ENCODE results near the gene SOAT1. TPM values are rescaled to one million over a fixed set of nuclear protein-coding genes. Genes with fewer than 3 reads are reported as not detected.
A peak's percentile ranks its signal among the peaks of the same experiment; 100 is the strongest.

The SOAT1 gene
- total and polyA plus RNA-seq, 2 of the 8 experiments (the other 6 are each of a cell fraction or from before 2014, with no cell fraction given), result 2.7 to 4.7 TPM

DNA sequence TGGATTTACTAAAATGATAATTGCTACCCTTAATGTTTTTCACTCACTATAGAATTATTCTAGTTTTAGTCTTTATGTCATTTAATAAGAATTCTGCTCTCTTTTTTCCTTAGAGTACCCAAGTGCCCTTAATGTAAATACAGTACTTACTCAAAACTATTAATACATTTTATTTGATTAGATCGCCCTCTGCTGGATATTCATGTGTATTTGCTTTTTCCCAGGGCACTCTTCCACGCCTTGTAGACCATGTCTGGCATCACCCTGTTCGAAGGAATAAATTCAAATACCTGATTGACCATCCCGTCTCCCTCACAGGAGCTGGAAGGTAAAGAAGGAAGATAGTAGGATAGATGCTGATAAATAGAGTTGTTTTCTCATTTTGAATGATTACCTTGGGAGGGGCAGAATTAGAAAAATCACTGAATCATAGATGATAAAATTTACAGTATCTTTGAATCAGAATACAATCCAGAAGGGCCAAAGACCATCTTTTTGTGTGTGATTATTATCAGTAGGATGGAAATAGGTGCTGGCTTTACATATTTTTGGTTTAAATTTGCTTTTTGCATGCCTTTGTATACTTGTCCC lies 76.2 kb downstream of the SOAT1 start:
- TF ChIP-seq TEAD4 (IDR thresholded peaks at IDR 0.05; ENCODE audit: low read depth, low read length) (no peak), RAD21 (IDR thresholded peaks at IDR 0.05 in 1 of 2, conservative IDR thresholded peaks at IDR 0.05 in 1 of 2; ENCODE audit: low read depth in 2 of 2, low read length in 2 of 2) (peak; percentile 76 to 77), EGR1 (IDR thresholded peaks at IDR 0.05; ENCODE audit: borderline replicate concordance, low read depth, low read length) (no peak), CHD1 (IDR thresholded peaks at IDR 0.05; ENCODE audit: low read depth, low read length) (no peak), TBP (IDR thresholded peaks at IDR 0.05; ENCODE audit: low read depth, low read length) (no peak), SP1 (IDR thresholded peaks at IDR 0.05; ENCODE audit: low read depth, low read length) (no peak)
- TF ChIP-seq, protein P1, sequence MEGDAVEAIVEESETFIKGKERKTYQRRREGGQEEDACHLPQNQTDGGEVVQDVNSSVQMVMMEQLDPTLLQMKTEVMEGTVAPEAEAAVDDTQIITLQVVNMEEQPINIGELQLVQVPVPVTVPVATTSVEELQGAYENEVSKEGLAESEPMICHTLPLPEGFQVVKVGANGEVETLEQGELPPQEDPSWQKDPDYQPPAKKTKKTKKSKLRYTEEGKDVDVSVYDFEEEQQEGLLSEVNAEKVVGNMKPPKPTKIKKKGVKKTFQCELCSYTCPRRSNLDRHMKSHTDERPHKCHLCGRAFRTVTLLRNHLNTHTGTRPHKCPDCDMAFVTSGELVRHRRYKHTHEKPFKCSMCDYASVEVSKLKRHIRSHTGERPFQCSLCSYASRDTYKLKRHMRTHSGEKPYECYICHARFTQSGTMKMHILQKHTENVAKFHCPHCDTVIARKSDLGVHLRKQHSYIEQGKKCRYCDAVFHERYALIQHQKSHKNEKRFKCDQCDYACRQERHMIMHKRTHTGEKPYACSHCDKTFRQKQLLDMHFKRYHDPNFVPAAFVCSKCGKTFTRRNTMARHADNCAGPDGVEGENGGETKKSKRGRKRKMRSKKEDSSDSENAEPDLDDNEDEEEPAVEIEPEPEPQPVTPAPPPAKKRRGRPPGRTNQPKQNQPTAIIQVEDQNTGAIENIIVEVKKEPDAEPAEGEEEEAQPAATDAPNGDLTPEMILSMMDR (IDR thresholded peaks at IDR 0.05; ENCODE audit: control extremely low read depth in 1 of 3, insufficient read depth in 1 of 3, low read depth in 1 of 3, low read length in 3 of 3), result peak in 2 of 3 experiments; percentile 46 to 51; a peak in 3 of 4 replicates
- Histone ChIP-seq H3K9ac (replicated peaks in 1 of 4; ENCODE audit: extremely low read depth in 1 of 4, low read depth in 3 of 4, low read length in 3 of 4) (no peak overlapping the region), H3K79me2 (ENCODE audit: control insufficient read depth in 1 of 2, insufficient read depth in 2 of 2, low read length in 2 of 2) (no peaks in the 10 kb centered on the region), H2AFZ (ENCODE audit: low read length) (no peak overlapping the region), H2BK20ac (ENCODE audit: low read length) (no peak overlapping the region), H3K56ac (replicated peaks; ENCODE audit: insufficient read length, low read depth, low read length) (no peak overlapping the region), H4K20me1 (replicated peaks in 1 of 2; ENCODE audit: control insufficient read depth in 1 of 2, insufficient read depth in 2 of 2, low read length in 2 of 2) (no peaks in the 10 kb centered on the region), H4K8ac (ENCODE audit: extremely low read depth, insufficient read depth, low read length) (no peak overlapping the region), H3K14ac (ENCODE audit: insufficient read length) (no peak overlapping the region), H3K18ac (ENCODE audit: extremely low read depth, low read length) (no peak overlapping the region), H2BK15ac (ENCODE audit: low read length) (no peak overlapping the region), H3K27me3 (replicated peaks in 1 of 4; ENCODE audit: control insufficient read depth in 3 of 4, extremely low read depth in 1 of 4, insufficient read depth in 3 of 4, low read length in 3 of 4) (no peaks in the 10 kb centered on the region), H3K4me3 (ENCODE audit: extremely low read depth in 1 of 4, insufficient read depth in 2 of 4, low read depth in 3 of 4, low read length in 4 of 4) (no peak overlapping the region), H3K4me2 (ENCODE audit: insufficient read depth in 1 of 2, low read depth in 2 of 2, low read length in 2 of 2) (no peak overlapping the region), H3K4me1 (replicated peaks in 1 of 4; ENCODE audit: control insufficient read depth in 3 of 4, insufficient read depth in 4 of 4, low read length in 3 of 4) (no peaks in the 10 kb centered on the region), H3K36me3 (ENCODE audit: control insufficient read depth in 2 of 4, insufficient read depth in 4 of 4, low read length in 3 of 4) (no peaks in the 10 kb centered on the region), H4K5ac (ENCODE audit: insufficient read length, low read depth, low read length) (no peak overlapping the region), H2BK5ac (ENCODE audit: low read depth, low read length) (no peak overlapping the region), H3K23ac (ENCODE audit: insufficient read length) (no peak overlapping the region), H3K79me1 (ENCODE audit: low read depth, low read length) (no peaks in the 10 kb centered on the region), H2BK12ac (ENCODE audit: low read depth, low read length) (no peak overlapping the region), H3K27ac (ENCODE audit: low read depth, low read length) (no peak overlapping the region), H2BK120ac (replicated peaks; ENCODE audit: low read depth, low read length) (no peak overlapping the region), H3K9me3 (ENCODE audit: insufficient read depth in 2 of 2, low read depth in 1 of 2, low read length in 1 of 2) (no peaks in the 10 kb centered on the region), H2AK5ac (ENCODE audit: low read depth, low read length) (no peak overlapping the region), H4K91ac (replicated peaks; ENCODE audit: insufficient read length, low read length) (no peak overlapping the region), H3K23me2 (ENCODE audit: low read depth, low read length) (no peaks in the 10 kb centered on the region; the same call in 1 of the 2 replicates), H3K4ac (replicated peaks; ENCODE audit: insufficient read length, low read depth, low read length) (no peak overlapping the region)
- no peak for FAIRE-seq
- DNase-seq (ENCODE audit: low read depth in 1 of 2, low spot score in 2 of 2), result peak in 1 of 2 experiments; percentile 1
- ChIA-PET POLR2A (ENCODE audit: partially characterized antibody) (interaction anchor here (0.7 kb wide), 1 partner anchor 76 kb away, joined by 3 read pairs; the partner anchor contains the start of gene SOAT1), CTCF (ENCODE audit: partially characterized antibody) (interaction anchor here (0.6 to 5.8 kb wide), 20 partner anchors 14 to 449 kb away, joined by 3 to 34 read pairs (median 3); no protein-coding TSS in a partner anchor)
- WGBS, 2 experiments (ENCODE audit: extremely low coverage in 1 of 2, insufficient coverage in 1 of 2, insufficient read length in 1 of 2, insufficient replicate concordance in 2 of 2, low coverage in 1 of 2, low lambda C conversion rate in 2 of 2, missing lambda C conversion rate in 1 of 2), result 32% methylated on average over 4 of the region's 4 CpGs; no CpG with 5 or more reads in 1 of the 2 experiments
